Measurements from ENCODE around the gene KRTAP5-5.

Gene KRTAP5-5

GRCh38 chr11:1679881-1680280 lies 50.3 kb downstream of the KRTAP5-5 start:
- no peak for DNase-seq (ENCODE audit: low read depth)

All from stimulated activated CD8-positive, alpha-beta memory T cell treated with anti-CD3 and anti-CD28 coated beads, Interleukin-12 subunit alpha, Interleukin-12 subunit beta, amount 100 ng/mL, for 4 hours (primary cell).